GM12801 (cell line): ENCODE data around the gene TRIM54.

ENCODE experiments used
- TF ChIP-seq, protein P1 (sequence below): IDR thresholded peaks from one replicate; pipeline ENCODE4 v1.5.1; 2011; ENCODE audit warnings: control low read depth; ENCODE audit not compliant: insufficient read length; ENCODE audit errors: extremely low read depth

The TRIM54 gene

DNA sequence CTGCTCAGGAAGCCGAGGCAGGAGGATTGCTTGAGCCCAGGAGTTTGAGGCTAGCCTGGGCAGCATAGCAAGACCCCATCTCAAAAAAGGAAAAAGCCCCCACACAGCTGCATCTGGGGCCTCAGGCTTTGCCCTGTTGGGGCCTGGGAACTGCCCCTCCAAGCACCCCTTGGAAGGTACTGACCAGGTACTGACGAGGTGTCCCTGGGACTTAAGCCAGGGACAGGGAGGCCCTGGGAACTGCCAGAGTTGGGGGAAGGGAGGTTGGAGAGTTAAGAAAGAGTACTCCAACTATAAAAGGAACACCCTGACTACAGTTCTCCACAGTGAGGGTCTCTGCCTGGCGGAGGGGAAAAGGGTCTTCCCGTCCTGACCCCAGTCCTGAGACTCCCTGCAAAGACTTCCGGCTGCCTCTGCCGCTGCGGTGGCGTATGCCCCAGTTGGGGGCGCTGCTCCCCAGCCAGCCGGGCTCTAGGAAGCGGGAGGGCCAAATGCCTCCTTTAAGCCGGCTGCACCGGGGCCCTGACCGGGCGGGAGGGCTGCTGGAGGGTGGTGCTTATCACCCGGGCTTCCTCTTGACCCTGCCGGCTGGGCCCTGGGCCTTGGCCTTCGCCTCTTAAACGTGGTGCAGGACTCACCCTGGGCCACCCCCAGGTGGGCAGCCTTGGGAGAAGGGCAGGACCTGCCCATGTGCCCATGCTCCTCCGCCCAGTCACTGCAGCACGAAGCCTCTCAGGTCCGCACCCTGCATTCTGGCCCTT, 32.2 kb upstream of the TRIM54 start:
- TF ChIP-seq, protein P1, sequence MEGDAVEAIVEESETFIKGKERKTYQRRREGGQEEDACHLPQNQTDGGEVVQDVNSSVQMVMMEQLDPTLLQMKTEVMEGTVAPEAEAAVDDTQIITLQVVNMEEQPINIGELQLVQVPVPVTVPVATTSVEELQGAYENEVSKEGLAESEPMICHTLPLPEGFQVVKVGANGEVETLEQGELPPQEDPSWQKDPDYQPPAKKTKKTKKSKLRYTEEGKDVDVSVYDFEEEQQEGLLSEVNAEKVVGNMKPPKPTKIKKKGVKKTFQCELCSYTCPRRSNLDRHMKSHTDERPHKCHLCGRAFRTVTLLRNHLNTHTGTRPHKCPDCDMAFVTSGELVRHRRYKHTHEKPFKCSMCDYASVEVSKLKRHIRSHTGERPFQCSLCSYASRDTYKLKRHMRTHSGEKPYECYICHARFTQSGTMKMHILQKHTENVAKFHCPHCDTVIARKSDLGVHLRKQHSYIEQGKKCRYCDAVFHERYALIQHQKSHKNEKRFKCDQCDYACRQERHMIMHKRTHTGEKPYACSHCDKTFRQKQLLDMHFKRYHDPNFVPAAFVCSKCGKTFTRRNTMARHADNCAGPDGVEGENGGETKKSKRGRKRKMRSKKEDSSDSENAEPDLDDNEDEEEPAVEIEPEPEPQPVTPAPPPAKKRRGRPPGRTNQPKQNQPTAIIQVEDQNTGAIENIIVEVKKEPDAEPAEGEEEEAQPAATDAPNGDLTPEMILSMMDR: no peak

DNA sequence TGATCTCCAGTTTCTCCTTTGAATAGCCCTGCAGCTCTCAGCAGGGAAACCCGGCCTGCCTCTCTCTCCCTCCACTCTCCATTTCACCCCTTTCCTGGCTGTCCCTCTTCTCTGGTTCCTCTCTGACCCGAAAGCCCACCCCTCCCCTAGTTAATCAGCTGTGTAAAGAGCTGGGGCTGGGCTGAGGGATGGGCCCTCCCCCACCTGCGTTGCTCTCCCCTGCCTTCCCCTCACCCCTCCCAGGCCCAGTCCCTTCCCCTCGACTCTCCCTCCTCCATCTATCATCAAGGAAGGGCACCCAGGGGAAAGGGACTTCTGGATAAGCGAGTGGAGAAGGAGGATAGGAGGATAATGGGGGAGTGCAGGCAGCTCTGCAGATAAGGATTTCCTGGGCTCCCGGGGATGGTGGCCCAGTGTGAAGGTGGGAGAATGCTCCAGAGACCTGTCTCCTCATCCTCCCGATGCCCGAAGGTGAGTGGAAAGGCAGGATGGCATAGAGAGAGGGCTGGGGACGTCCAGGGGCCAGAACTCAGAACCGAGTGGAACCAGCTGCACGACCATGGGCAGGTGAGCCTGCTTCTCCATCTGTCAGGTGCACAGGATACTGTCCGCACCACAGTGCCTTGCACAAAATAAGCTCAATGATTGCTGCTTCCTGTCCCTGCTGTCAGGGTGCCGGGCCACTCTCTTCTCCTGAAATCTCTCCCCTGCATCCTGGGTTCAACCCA, 31.4 kb upstream of the TRIM54 start:
- TF ChIP-seq, protein P1: no peak

DNA sequence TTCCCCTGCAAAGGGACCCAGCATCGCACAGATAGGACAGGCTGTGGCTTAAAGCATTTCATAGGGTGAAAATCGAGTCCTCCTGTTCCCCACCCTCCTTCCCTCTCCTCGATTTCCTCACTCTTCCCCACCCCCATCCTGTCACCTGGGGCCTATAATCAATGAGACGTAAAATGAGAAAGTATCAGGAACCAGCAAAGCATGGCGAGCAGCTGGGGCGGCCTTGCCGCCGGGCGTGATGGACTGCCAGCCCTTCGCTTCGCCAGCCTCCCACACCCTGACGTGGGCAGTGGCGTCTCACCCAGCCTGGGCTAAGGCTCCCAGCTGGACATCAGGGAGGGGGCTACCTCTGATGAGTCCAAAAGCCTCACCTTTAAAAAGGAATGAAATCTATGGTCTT, 30.5 kb upstream of the TRIM54 start:
- TF ChIP-seq, protein P1: no peak

- TF ChIP-seq, protein P1: no peak
Observed at GRCh38 chr2:27255187-27255586, 27.0 kb upstream of the TRIM54 start.

GRCh38 chr2:27255660-27256059, 26.6 kb upstream of the TRIM54 start:
- TF ChIP-seq, protein P1: no peak

GRCh38 chr2:27256855-27257454, 25.3 kb upstream of the TRIM54 start:
- TF ChIP-seq, protein P1: no peak

DNA sequence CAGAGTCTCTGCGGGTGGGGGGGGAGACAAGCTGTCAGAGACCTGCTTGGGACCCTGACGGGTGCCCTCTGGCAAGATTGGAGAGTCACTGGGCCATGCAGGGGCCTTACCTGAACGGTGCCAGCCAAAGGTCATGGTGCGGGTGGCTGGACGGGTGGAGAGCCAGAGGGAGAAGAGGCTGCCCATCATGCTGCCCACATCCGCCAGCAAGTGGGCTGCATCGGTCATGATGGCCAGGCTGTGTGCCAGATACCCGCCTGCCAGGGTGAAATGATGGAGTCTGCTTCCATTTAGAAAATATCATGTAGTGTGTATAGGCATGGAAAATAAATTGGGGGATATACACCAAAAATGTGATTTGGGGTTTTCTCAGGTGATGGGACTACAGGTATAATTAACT, 24.2 kb upstream of the TRIM54 start:
- TF ChIP-seq, protein P1: no peak
